ENCODE results near the gene PSMA6. TPM values are rescaled to one million over a fixed set of nuclear protein-coding genes. Genes with fewer than 3 reads are reported as not detected.
"Not testable (repeated sequence)": the region's sequence is repeated elsewhere in the genome, so short reads cannot be mapped to it uniquely, and the experiment has no call there.

Gene PSMA6
- total RNA-seq, 3 donors from 2014 or later: 150 to 170 (median 156) TPM

DNA sequence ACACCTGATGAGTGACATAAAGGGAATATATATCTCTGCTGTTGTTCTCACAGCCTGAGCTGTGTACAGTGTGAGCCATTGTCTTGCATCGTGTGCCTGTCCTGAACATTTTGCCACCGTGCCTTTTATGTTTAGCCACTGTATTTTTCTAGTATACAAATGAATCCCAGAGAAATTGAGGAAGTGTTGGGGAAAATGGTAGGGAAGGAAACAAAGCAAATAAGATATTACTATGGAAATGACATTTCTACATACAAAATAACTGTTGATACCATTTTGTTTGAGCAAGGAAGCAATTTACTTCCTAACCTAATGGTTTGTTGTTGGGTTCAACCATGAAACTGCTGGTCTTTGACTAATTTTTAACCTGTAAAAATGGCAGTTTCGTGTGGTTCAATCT is 5.5 kb downstream of the PSMA6 start:
- Histone ChIP-seq H3K9me3 (no peaks in the 10 kb centered on the region), H3K4me1 (peaks cover 3 to 31% of the 10 kb centered on the region in 2 donors), H3K4me3 (no peak overlapping the region), H3K27ac (no peak overlapping the region), H3K36me3 (no peaks in the 10 kb centered on the region), H3K27me3 (no peaks in the 10 kb centered on the region)
- TF ChIP-seq, protein P1, sequence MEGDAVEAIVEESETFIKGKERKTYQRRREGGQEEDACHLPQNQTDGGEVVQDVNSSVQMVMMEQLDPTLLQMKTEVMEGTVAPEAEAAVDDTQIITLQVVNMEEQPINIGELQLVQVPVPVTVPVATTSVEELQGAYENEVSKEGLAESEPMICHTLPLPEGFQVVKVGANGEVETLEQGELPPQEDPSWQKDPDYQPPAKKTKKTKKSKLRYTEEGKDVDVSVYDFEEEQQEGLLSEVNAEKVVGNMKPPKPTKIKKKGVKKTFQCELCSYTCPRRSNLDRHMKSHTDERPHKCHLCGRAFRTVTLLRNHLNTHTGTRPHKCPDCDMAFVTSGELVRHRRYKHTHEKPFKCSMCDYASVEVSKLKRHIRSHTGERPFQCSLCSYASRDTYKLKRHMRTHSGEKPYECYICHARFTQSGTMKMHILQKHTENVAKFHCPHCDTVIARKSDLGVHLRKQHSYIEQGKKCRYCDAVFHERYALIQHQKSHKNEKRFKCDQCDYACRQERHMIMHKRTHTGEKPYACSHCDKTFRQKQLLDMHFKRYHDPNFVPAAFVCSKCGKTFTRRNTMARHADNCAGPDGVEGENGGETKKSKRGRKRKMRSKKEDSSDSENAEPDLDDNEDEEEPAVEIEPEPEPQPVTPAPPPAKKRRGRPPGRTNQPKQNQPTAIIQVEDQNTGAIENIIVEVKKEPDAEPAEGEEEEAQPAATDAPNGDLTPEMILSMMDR (IDR thresholded peaks at IDR 0.05): no peak
- TF ChIP-seq POLR2AphosphoS5 (IDR thresholded peaks at IDR 0.05): no peak
- TF ChIP-seq POLR2A (IDR thresholded peaks at IDR 0.05): no peak
- intact Hi-C loops (cut with DNase I; ENCODE audit: low total_unique reads): no loop called here
- no peak for DNase-seq (ENCODE audit: low spot score in 2 of 2)

DNA sequence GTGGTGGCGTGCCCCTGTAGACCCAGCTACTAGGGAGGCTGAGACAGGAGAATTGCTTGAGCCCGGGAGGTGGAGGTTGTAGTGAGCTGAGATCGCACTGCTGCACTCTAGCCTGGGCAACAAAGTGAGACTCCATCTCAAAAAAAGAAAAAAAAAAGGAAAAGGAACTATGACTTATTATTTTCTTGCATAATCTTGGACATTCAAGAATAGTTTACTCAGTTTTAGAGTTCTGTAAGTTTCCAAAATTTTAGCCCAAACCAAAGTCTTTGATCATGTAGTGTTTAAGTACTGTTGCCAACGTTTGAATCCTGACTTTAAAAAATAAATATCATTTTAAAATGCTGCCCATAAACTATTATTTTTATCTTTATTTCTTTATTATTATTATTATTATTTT is 6.2 kb downstream of the PSMA6 start:
- Histone ChIP-seq H3K27me3 (no peaks in the 10 kb centered on the region), H3K4me3 (no peak overlapping the region), H3K36me3 (no peaks in the 10 kb centered on the region), H3K9me3 (no peaks in the 10 kb centered on the region), H3K27ac (no peak overlapping the region), H3K4me1 (peaks cover 3 to 31% of the 10 kb centered on the region in 2 donors)
- intact Hi-C loops (cut with DNase I; ENCODE audit: low total_unique reads): no loop called here
- TF ChIP-seq POLR2A (IDR thresholded peaks at IDR 0.05) (no peak), POLR2AphosphoS5 (IDR thresholded peaks at IDR 0.05) (no peak)
- TF ChIP-seq, protein P1 (IDR thresholded peaks at IDR 0.05): no peak
- DNase-seq (ENCODE audit: low spot score in 2 of 2): no peak

DNA sequence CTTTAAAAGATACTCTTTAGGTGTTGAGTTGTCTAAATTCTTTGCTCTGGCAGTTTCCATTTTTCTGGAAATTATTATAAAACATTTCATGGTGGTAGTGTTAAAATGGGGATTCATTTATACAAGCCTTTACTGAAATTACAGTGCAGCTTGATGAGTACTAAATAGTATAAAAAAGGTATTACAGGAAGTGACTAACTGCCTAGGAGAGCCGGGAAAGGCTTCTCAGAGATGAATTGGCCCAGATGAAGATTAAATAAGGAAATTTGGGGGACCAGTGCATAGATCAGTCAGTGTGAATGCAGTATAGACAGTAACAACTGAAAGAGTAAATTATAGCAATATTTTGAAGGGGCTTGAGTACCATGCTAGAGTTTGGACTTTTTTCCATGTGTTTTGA is 7.5 kb downstream of the PSMA6 start:
- H3K4me1 ChIP-seq: peaks cover 3 to 23% of the 10 kb centered on the region in 2 donors
- no peak overlapping the region for H3K27ac ChIP-seq
- H3K4me3 ChIP-seq: no peak overlapping the region
- H3K9me3 ChIP-seq: no peaks in the 10 kb centered on the region
- DNase-seq (ENCODE audit: low spot score in 2 of 2): no peak
- TF ChIP-seq POLR2A (IDR thresholded peaks at IDR 0.05) (no peak), POLR2AphosphoS5 (IDR thresholded peaks at IDR 0.05) (no peak)
- TF ChIP-seq, protein P1 (IDR thresholded peaks at IDR 0.05): no peak
- no peaks in the 10 kb centered on the region for H3K36me3 ChIP-seq
- intact Hi-C loops (cut with DNase I; ENCODE audit: low total_unique reads): no loop called here
- H3K27me3 ChIP-seq: no peaks in the 10 kb centered on the region

DNA sequence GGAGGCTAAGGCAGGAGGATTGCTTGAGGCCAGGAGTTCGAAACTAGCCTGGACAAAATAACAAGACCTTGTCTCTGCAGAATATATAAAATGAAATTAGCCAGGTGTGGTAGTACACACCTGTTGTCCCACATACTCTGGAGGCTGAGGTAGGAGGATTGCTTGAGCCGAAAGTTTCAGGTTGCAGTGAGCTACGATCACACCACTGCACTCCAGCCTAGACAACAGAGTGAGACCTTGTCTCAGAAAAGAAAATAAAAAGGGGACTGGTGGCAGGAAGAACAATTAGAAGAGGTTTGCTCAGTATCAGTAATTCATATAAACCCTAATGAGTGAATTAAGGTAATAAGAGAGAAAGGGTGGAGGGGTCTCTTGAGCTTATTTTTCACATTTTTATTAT is 8.0 kb downstream of the PSMA6 start:
- Histone ChIP-seq H3K4me1 (peaks cover 3 to 23% of the 10 kb centered on the region in 2 donors), H3K9me3 (no peaks in the 10 kb centered on the region)

DNA sequence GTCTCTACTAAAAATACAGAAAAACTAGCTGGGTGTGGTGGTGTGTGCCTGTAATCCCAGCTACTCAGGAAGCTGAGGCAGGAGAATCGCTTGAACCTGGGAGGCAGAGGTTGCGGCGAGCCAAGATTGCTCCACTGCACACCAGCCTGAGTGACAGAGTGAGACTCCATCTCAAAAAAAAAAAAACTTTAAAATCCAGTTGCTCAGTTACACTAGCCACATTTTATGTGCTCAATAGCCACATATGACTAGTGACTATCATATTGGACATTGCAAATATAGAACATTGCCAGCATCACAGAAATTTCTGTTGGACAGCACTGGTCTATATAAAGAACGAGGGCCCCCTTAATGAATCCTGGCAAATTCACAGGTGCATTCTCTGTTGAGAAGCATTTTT is 9.2 kb downstream of the PSMA6 start:
- H3K9me3 ChIP-seq; H3K36me3 ChIP-seq; H3K27ac ChIP-seq; intact Hi-C loops (cut with DNase I; ENCODE audit: low total_unique reads); H3K4me3 ChIP-seq; DNase-seq (ENCODE audit: low spot score in 2 of 2); H3K27me3 ChIP-seq: not testable (repeated sequence)
- H3K4me1 ChIP-seq: peaks cover 3 to 14% of the 10 kb centered on the region in 2 donors

More for the DNA sequence above, 8.0 kb downstream of the PSMA6 start:
- no peak overlapping the region for H3K4me3 ChIP-seq
- intact Hi-C loops (cut with DNase I; ENCODE audit: low total_unique reads): no loop called here
- peak overlapping the region in 1 of 2 donors; percentile 18 for H3K27ac ChIP-seq
- TF ChIP-seq, protein P1 (IDR thresholded peaks at IDR 0.05): no peak
- TF ChIP-seq POLR2A (IDR thresholded peaks at IDR 0.05): no peak
- no peak for TF ChIP-seq POLR2AphosphoS5 (IDR thresholded peaks at IDR 0.05)
- H3K27me3 ChIP-seq: no peaks in the 10 kb centered on the region
- DNase-seq (ENCODE audit: low spot score in 2 of 2): no peak
- no peaks in the 10 kb centered on the region for H3K36me3 ChIP-seq
